ENCODE results near the gene PCDHA1.
A peak's percentile ranks its signal among the peaks of the same experiment; 100 is the strongest.

Gene PCDHA1

GRCh38 chr5:140988608-140989007 lies 202.7 kb downstream of the PCDHA1 start:
- no peak for DNase-seq (ENCODE audit: low read depth)

GRCh38 chr5:140989254-140990020 lies 203.5 kb downstream of the PCDHA1 start:
- DNase-seq (ENCODE audit: low read depth): no peak

- DNase-seq (ENCODE audit: low read depth): no peak
Observed at GRCh38 chr5:140992828-140993227, 206.9 kb downstream of the PCDHA1 start.

DNA sequence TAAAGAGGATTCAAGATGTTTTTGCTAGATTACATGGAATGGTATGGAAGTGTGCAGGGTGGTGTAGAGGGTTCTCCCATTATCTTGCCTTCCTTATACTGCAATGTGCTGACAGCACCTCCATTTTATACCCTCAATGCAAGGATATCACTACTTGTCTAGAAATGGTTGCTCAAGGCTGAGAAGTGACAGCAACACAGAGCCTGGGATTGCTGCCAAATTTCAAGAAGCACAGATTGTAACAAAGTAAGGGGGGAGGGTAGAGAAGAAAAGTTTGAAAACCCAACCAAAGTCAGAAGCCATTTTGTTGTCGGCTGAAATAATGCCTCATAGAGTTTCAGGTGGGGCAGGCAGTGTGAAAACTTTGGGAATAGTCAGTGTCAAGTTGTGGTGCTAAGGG lies 210.1 kb downstream of the PCDHA1 start:
- no peak for DNase-seq (ENCODE audit: low read depth)

- no peak for DNase-seq (ENCODE audit: low read depth)
Observed at GRCh38 chr5:140998921-140999410, 213.0 kb downstream of the PCDHA1 start.

- DNase-seq (ENCODE audit: low read depth): no peak
Observed at GRCh38 chr5:141001446-141001843, 215.5 kb downstream of the PCDHA1 start.

- DNase-seq (ENCODE audit: low read depth): no peak
Observed at GRCh38 chr5:141001844-141002604, 216.1 kb downstream of the PCDHA1 start.

DNA sequence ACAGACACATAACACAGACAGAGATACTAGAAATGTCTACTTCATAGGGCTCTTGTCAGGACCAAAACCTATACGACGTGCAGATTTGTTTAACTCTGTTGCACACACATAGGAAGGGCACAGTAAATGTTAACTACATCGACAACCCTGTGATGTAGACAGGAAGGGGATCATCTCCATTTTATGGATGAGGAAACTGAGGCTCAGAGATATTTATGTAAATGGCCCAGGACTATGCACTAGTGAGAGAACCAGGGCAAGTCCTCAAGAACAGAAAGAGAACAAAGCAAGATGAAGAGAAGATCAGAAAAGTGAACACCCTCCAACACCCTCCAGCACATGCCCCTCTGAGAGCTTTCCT lies 216.6 kb downstream of the PCDHA1 start:
- no peak for DNase-seq (ENCODE audit: low read depth)

GRCh38 chr5:141003031-141003430 lies 217.1 kb downstream of the PCDHA1 start:
- no peak for DNase-seq (ENCODE audit: low read depth)

- no peak for DNase-seq (ENCODE audit: low read depth)
Observed at GRCh38 chr5:141003791-141004611, 218.1 kb downstream of the PCDHA1 start.

GRCh38 chr5:141007791-141008190 lies 221.9 kb downstream of the PCDHA1 start:
- no peak for DNase-seq (ENCODE audit: low read depth)

DNA sequence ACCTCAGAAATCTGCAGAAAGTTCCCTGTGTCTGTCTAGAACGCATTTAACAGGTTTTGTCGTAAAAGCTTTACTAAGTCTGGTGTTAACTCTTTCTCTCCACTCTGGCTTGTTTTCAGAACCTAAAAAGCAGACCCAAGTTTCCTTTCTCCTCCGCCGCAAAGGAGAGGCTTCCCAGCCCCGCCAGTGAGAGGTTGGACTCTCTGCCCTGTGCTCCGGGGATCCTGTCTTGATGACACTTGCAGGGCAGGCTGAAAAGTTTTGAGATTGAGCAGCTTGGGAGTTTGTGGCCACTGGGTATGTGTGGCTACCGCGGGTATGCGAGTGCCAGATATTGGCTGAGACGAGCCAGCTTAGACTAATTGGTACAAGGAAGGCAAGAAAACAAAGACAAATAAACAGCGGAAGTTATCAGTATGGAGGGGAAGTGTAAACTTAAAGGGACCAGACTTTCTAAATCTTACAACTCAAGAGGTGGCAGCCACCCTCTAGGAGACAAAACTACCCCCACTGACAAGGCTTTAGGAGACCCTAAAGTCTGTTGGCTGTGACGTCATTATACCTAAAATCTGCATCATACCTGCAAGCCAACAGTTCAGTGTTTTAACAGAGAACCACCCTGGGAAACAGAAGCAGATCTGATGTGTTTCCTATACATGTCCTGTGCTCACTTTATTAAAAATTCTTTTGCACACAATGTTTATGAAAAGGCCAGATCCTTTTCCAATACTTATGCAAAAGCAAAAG lies 224.3 kb downstream of the PCDHA1 start:
- no peak for DNase-seq (ENCODE audit: low read depth)

GRCh38 chr5:141017943-141018342 lies 232.0 kb downstream of the PCDHA1 start:
- DNase-seq (ENCODE audit: low read depth): no peak

GRCh38 chr5:141022384-141022783 lies 236.4 kb downstream of the PCDHA1 start:
- DNase-seq (ENCODE audit: low read depth): no peak

- DNase-seq (ENCODE audit: low read depth): no peak
Observed at GRCh38 chr5:141031006-141031405, 245.1 kb downstream of the PCDHA1 start.

- no peak for DNase-seq (ENCODE audit: low read depth)
Observed at GRCh38 chr5:141032626-141033025, 246.7 kb downstream of the PCDHA1 start.

GRCh38 chr5:141039061-141039460 lies 253.1 kb downstream of the PCDHA1 start:
- no peak for DNase-seq (ENCODE audit: low read depth)

- no peak for DNase-seq (ENCODE audit: low read depth)
Observed at GRCh38 chr5:141039517-141039916, 253.6 kb downstream of the PCDHA1 start.

GRCh38 chr5:141040093-141040770 lies 254.3 kb downstream of the PCDHA1 start:
- DNase-seq (ENCODE audit: low read depth): no peak

GRCh38 chr5:141040771-141041426 lies 255.0 kb downstream of the PCDHA1 start:
- peak; percentile 16 for DNase-seq (ENCODE audit: low read depth)

DNA sequence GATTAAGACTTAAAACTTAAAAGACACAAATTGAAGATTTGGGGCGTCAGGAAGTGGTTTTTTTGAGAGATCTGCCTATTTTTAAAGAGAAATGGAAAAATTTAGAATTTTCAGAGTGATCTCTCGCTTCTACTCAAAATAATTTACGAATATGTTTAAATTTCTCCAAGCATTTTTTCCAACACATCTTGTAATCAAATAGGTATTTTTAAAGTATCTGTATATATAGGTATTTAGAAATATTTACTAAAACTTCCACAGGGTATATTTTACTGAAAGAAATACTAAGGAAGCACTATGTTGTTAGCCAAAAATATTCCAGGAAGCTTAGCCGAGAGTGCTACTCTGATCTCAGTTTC lies 255.5 kb downstream of the PCDHA1 start:
- DNase-seq (ENCODE audit: low read depth): no peak

All from stimulated activated CD4-positive, alpha-beta T cell treated with anti-CD3 and anti-CD28 coated beads, Interleukin-2, amount 100 ng/mL, for 4 hours (primary cell).